OCI-LY1 (cell line): ENCODE data around the gene OXCT1.
"Not testable (repeated sequence)": the region's sequence is repeated elsewhere in the genome, so short reads cannot be mapped to it uniquely, and the experiment has no call there.

Experiments used
- H2AFZ ChIP-seq: fragments of 200-600 bp; sonication (generic), shearing (Covaris generic); 2 replicates; pipeline ENCODE4 v1.6.0; 2014; ENCODE audit warnings: antibody characterized with exemption, mild to moderate bottlenecking, low read length
- H3F3A ChIP-seq: fragments of 200-600 bp; sonication (generic), shearing (Covaris generic); 2 replicates; pipeline ENCODE4 v1.6.0; 2014; ENCODE audit warnings: mild to moderate bottlenecking, antibody characterized with exemption, low read length, moderate library complexity; ENCODE audit not compliant: insufficient read depth
- H3K27ac ChIP-seq: fragments of 200-600 bp; sonication (generic); 2 replicates; pipeline ENCODE4 v1.5.1; 2014; ENCODE audit warnings: low read length, mixed run types, mild to moderate bottlenecking, low read depth; ENCODE audit not compliant: poor library complexity, severe bottlenecking
- H3K27me3 ChIP-seq: fragments of 200-600 bp; sonication (generic); 2 replicates; pipeline ENCODE4 v1.6.0; 2014; ENCODE audit warnings: antibody characterized with exemption, mild to moderate bottlenecking, low read length, moderate library complexity; ENCODE audit not compliant: insufficient read depth
- H3K36me3 ChIP-seq: fragments of 200-600 bp; sonication (generic); 2 replicates; pipeline ENCODE4 v1.6.1; 2014; ENCODE audit warnings: mild to moderate bottlenecking, antibody characterized with exemption, low read length, moderate library complexity, mixed read lengths; ENCODE audit not compliant: insufficient read depth
- H3K4me1 ChIP-seq: fragments of 200-600 bp; sonication (generic); 2 replicates; pipeline ENCODE4 v1.5.1; 2014; ENCODE audit warnings: mild to moderate bottlenecking, low read length, moderate library complexity; ENCODE audit not compliant: insufficient read depth, severe bottlenecking
- H3K4me2 ChIP-seq: fragments of 200-600 bp; sonication (generic), shearing (Covaris generic); 2 replicates; pipeline ENCODE4 v1.6.1; 2014; ENCODE audit warnings: low read length
- H3K4me3 ChIP-seq: fragments of 200-600 bp; sonication (generic); 2 replicates; pipeline ENCODE4 v1.5.1; 2014; ENCODE audit warnings: low read length, low read depth, mild to moderate bottlenecking, mixed read lengths; ENCODE audit not compliant: poor library complexity, severe bottlenecking
- H3K79me2 ChIP-seq: fragments of 200-600 bp; shearing (Covaris generic); 2 replicates; pipeline ENCODE4 v1.6.1; 2016; ENCODE audit warnings: mixed run types, low read length, mixed read lengths; ENCODE audit not compliant: insufficient read depth
- H3K9ac ChIP-seq: fragments of 200-600 bp; sonication (generic), shearing (Covaris generic); 2 replicates; pipeline ENCODE4 v1.6.1; 2014; ENCODE audit warnings: mild to moderate bottlenecking, low read length, mixed read lengths
- H3K9me2 ChIP-seq: fragments of 200-600 bp; sonication (generic), shearing (Covaris generic); 2 replicates; pipeline ENCODE4 v1.6.1; 2014; ENCODE audit warnings: low read depth, mild to moderate bottlenecking, low read length, mixed read lengths
- H3K9me3 ChIP-seq: fragments of 200-600 bp; shearing (Covaris generic); 2 replicates; pipeline ENCODE4 v1.6.1; 2014; ENCODE audit warnings: low read length, mixed read lengths
- H4K20me1 ChIP-seq: fragments of 200-600 bp; sonication (generic), shearing (Covaris generic); 2 replicates; pipeline ENCODE4 v1.6.0; 2016; ENCODE audit warnings: mild to moderate bottlenecking, low read length; ENCODE audit not compliant: insufficient read depth
- CTCF ChIP-seq: fragments of 200-600 bp; sonication (generic), shearing (Covaris generic); IDR thresholded peaks from 2 replicates; pipeline ENCODE4 v1.5.1; 2017; ENCODE audit warnings: mild to moderate bottlenecking, antibody characterized with exemption, low read length, moderate library complexity, mixed read lengths
- EZH2 ChIP-seq: fragments of 200-600 bp; sonication (generic), shearing (Covaris generic); IDR thresholded peaks from 2 replicates; pipeline ENCODE4 v1.8.0; 2017; ENCODE audit warnings: borderline replicate concordance, mixed run types, mild to moderate bottlenecking, antibody characterized with exemption, low read length, moderate library complexity, mixed read lengths

OXCT1 gene

GRCh38 chr5:41721516-41721915 is 148.7 kb downstream of the OXCT1 start:
- Histone ChIP-seq H3K9ac (no peak overlapping the region), H3F3A (no peaks in the 10 kb centered on the region), H3K79me2 (no peaks in the 10 kb centered on the region), H3K4me2 (no peak overlapping the region), H4K20me1 (no peaks in the 10 kb centered on the region), H3K9me2 (no peaks in the 10 kb centered on the region), H3K36me3 (no peaks in the 10 kb centered on the region), H3K4me1 (no peaks in the 10 kb centered on the region), H3K27ac (no peak overlapping the region), H3K4me3 (no peak overlapping the region), H3K9me3 (no peaks in the 10 kb centered on the region), H3K27me3 (no peaks in the 10 kb centered on the region), H2AFZ (no peak overlapping the region)
- TF ChIP-seq CTCF, result no peak
- no peak for TF ChIP-seq EZH2

GRCh38 chr5:41716382-41716781 is 153.8 kb downstream of the OXCT1 start:
- Histone ChIP-seq H3K9ac (no peak overlapping the region), H3K27ac (no peak overlapping the region), H3F3A (no peaks in the 10 kb centered on the region), H3K4me2 (no peak overlapping the region), H3K27me3 (no peaks in the 10 kb centered on the region), H3K79me2 (no peaks in the 10 kb centered on the region), H2AFZ (no peak overlapping the region), H3K36me3 (no peaks in the 10 kb centered on the region), H3K9me2 (no peaks in the 10 kb centered on the region), H3K9me3 (no peaks in the 10 kb centered on the region), H4K20me1 (no peaks in the 10 kb centered on the region), H3K4me1 (no peaks in the 10 kb centered on the region), H3K4me3 (no peak overlapping the region)
- TF ChIP-seq CTCF (no peak), EZH2 (no peak)

- H3K27ac ChIP-seq, H2AFZ ChIP-seq, H3K9me2 ChIP-seq, H3K4me3 ChIP-seq, H3K4me1 ChIP-seq, H4K20me1 ChIP-seq, H3K9ac ChIP-seq, H3K36me3 ChIP-seq, H3K4me2 ChIP-seq, H3K79me2 ChIP-seq, H3K9me3 ChIP-seq, H3K27me3 ChIP-seq, H3F3A ChIP-seq: not testable (repeated sequence)
Measured at GRCh38 chr5:41714446-41714845, 155.8 kb downstream of the OXCT1 start.

GRCh38 chr5:41708604-41708940 is 161.7 kb downstream of the OXCT1 start:
- Histone ChIP-seq H3K4me3 (no peak overlapping the region), H3K9ac (no peak overlapping the region), H3K79me2 (no peaks in the 10 kb centered on the region), H3K4me2 (no peak overlapping the region), H3F3A (no peaks in the 10 kb centered on the region), H3K27ac (no peak overlapping the region), H2AFZ (no peak overlapping the region), H4K20me1 (no peaks in the 10 kb centered on the region), H3K9me2 (no peaks in the 10 kb centered on the region), H3K36me3 (no peaks in the 10 kb centered on the region), H3K9me3 (no peaks in the 10 kb centered on the region), H3K4me1 (no peaks in the 10 kb centered on the region), H3K27me3 (no peaks in the 10 kb centered on the region)
- TF ChIP-seq EZH2 (no peak), CTCF (no peak)
